Ovary (tissue), 9 donors: ENCODE data around the gene HELB. TPM values are rescaled to one million over a fixed set of nuclear protein-coding genes. Genes with fewer than 3 reads are reported as not detected.

ENCODE experiments used
- DNase-seq, 5 donors: peaks; one replicate each; pipeline ENCODE4 v3.0.0-alpha.2; 2019 to 2020
- H3K27ac ChIP-seq, 2 donors: fragments of 200-600 bp; one replicate each; pipeline versions ENCODE4 v1.5.1 to v1.8.0; 2019 to 2022
- H3K27me3 ChIP-seq: fragments of 200-600 bp; one replicate; pipeline ENCODE4 v1.8.0; 2022
- H3K36me3 ChIP-seq: fragments of 200-600 bp; sonication (generic); one replicate; pipeline ENCODE4 v1.5.1; 2019
- H3K4me1 ChIP-seq: one replicate; pipeline ENCODE4 v1.8.1; 2013; ENCODE audit warnings: mild to moderate bottlenecking, moderate library complexity; ENCODE audit not compliant: insufficient read depth
- H3K4me3 ChIP-seq: fragments of 200-600 bp; sonication (generic); one replicate; pipeline ENCODE4 v1.5.1; 2017
- H3K9me3 ChIP-seq, 2 donors: fragments of 200-600 bp in 1 of 2; sonication (generic) in 1 of 2; one replicate each; pipeline versions ENCODE4 v1.5.1 to v1.8.1; 2013 to 2019; ENCODE audit warnings: mild to moderate bottlenecking in 1 of 2, moderate library complexity in 1 of 2
- CTCF ChIP-seq, 3 donors: fragments of 450-650 bp in 2 of 3; fragments of 200-600 bp in 1 of 3; IDR thresholded peaks; one replicate each; pipeline versions ENCODE4 v1.5.1 to v1.8.0; 2016 to 2022; ENCODE audit warnings: antibody characterized with exemption in 3 of 3, mild to moderate bottlenecking in 1 of 3
- EP300 ChIP-seq: sonication (generic); formaldehyde crosslinking; IDR thresholded peaks from one replicate; pipeline ENCODE4 v1.6.1; 2017; ENCODE audit warnings: antibody characterized with exemption
- POLR2A ChIP-seq: fragments of 450-650 bp; IDR thresholded peaks from one replicate; pipeline ENCODE4 v1.6.1; 2017; ENCODE audit warnings: antibody characterized with exemption, mild to moderate bottlenecking, moderate library complexity
- WGBS, 3 donors: extraction: QIAGEN DNeasy Blood & Tissue Kit in 1 of 3; methylation state at CpG; one replicate each; pipeline versions ENCODE4 v1.1.5 to v1.1.7; 2013 to 2017; 5-methylcytosine and 5-hydroxymethylcytosine counted together
- intact Hi-C, 4 donors: fragments of 100-400 bp; cut with DNase I; formaldehyde crosslinking; loops; one replicate each; pipeline versions ENCODE4 v1.11.0 to v1.15.1; 2022 to 2023
- polyA plus RNA-seq, 2 donors: library from polyadenylated mRNA; stranded (reverse); fragments of 200-250 nt in 1 of 2; fragments of 350-450 nt in 1 of 2; fragmentation: Illumina TruSeq in 1 of 2; extraction: RNeasy Lipid Tissue Mini Kit (QIAGEN cat#74804) in 1 of 2; gene quantifications; one replicate each; pipeline ENCODE4 v1.2.3, GENCODE V29; 2013 to 2014
- total RNA-seq, 7 donors: library from RNA; depleted of rRNA in 2 of 7; stranded (reverse); fragments of >200 nt in 2 of 7; fragmentation: NEBNext Ultra II Directional in 3 of 7; extraction: Animal tissue kit (Norgen Biotek cat#: 25700) in 3 of 7; gene quantifications; one replicate each; pipeline versions ENCODE4 v1.1.0 to v1.2.4, GENCODE V29; 2016 to 2023
- donor health status: DM: no; HTN: no; CAD: no; lungs with moderate emphysema.
- donor health status: DM: no; HTN: no; CAD: no.
- donor health status: Bipolar disorder and iron deficiency.
- donor health status: DM: yes; HTN: yes; CAD: no.
- donor health status: DM: no; HTN: no; CAD: no.
- donor health status: DM: yes; HTN: yes; CAD: no.

HELB gene
- total and polyA plus RNA-seq, 9 donors = 1.1 to 6.7 (median 3.7) TPM

- H3K4me3 ChIP-seq = no peak overlapping the region
- 55 to 62% (median 61%) methylated on average over 3 of the region's 3 CpGs for WGBS, 3 donors
- no peaks in the 10 kb centered on the region for H3K9me3 ChIP-seq
- intact Hi-C loops = no loop called here
- no peak overlapping the region for H3K27ac ChIP-seq
- no peak for TF ChIP-seq POLR2A
- no peak for TF ChIP-seq EP300
- TF ChIP-seq CTCF (IDR thresholded peaks at IDR 0.05) = no peak
- DNase-seq = no peak
- H3K4me1 ChIP-seq = no peaks in the 10 kb centered on the region
- H3K36me3 ChIP-seq = no peaks in the 10 kb centered on the region
- no peaks in the 10 kb centered on the region for H3K27me3 ChIP-seq
Measured at GRCh38 chr12:66272650-66273049, 29.6 kb upstream of the HELB start.

- H3K4me1 ChIP-seq = no peaks in the 10 kb centered on the region
- WGBS, 3 donors = 59 to 69% (median 65%) methylated on average over 1 of the region's 1 CpG
- H3K4me3 ChIP-seq = no peak overlapping the region
- no peak overlapping the region for H3K27ac ChIP-seq
- no peaks in the 10 kb centered on the region for H3K9me3 ChIP-seq
- TF ChIP-seq POLR2A (no peak), EP300 (no peak), CTCF (IDR thresholded peaks at IDR 0.05) (no peak)
- intact Hi-C loops = no loop called here
- no peaks in the 10 kb centered on the region for H3K27me3 ChIP-seq
- H3K36me3 ChIP-seq = no peaks in the 10 kb centered on the region
- no peak for DNase-seq
Measured at GRCh38 chr12:66273147-66273546, 29.1 kb upstream of the HELB start.

- TF ChIP-seq EP300 = no peak
- no peak for TF ChIP-seq CTCF (IDR thresholded peaks at IDR 0.05)
- TF ChIP-seq POLR2A = no peak
- no peaks in the 10 kb centered on the region for H3K4me1 ChIP-seq
- intact Hi-C loops = no loop called here
- 54 to 62% (median 55%) methylated on average over 2 of the region's 2 CpGs for WGBS, 3 donors
- no peaks in the 10 kb centered on the region for H3K36me3 ChIP-seq
- no peak overlapping the region for H3K27ac ChIP-seq
- no peaks in the 10 kb centered on the region for H3K27me3 ChIP-seq
- no peak for DNase-seq
- H3K9me3 ChIP-seq = no peaks in the 10 kb centered on the region
- H3K4me3 ChIP-seq = no peak overlapping the region
Measured at GRCh38 chr12:66275040-66275439, 27.3 kb upstream of the HELB start.

GRCh38 chr12:66279123-66279712 is 23.1 kb upstream of the HELB start:
- Histone ChIP-seq H3K4me3 (no peak overlapping the region), H3K27me3 (no peaks in the 10 kb centered on the region), H3K36me3 (no peaks in the 10 kb centered on the region), H3K4me1 (no peaks in the 10 kb centered on the region), H3K9me3 (no peaks in the 10 kb centered on the region), H3K27ac (no peak overlapping the region)
- intact Hi-C loops = no loop called here
- DNase-seq = no peak
- TF ChIP-seq CTCF (IDR thresholded peaks at IDR 0.05) (no peak), EP300 (no peak), POLR2A (no peak)
- 51 to 60% (median 56%) methylated on average over 3 of the region's 3 CpGs for WGBS, 3 donors
